DMS79 treated with DMSO at 0.1 percent for 48 hours (cell line): Measurements from ENCODE around the gene TP53TG3D.
"Not testable (repeated sequence)": the region's sequence is repeated elsewhere in the genome, so short reads cannot be mapped to it uniquely, and the experiment has no call there.

Experiments used
- DNase-seq: peaks from one replicate; lab custom pipeline; 2025; lab: John Stamatoyannopoulos, UW

The TP53TG3D gene, protein sequence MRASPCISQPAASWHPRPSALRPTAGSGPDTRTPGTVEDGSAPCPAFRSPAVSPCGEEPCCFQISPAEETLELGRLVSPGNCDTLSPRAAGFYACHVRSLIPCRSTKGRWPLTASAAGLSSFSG

DNA sequence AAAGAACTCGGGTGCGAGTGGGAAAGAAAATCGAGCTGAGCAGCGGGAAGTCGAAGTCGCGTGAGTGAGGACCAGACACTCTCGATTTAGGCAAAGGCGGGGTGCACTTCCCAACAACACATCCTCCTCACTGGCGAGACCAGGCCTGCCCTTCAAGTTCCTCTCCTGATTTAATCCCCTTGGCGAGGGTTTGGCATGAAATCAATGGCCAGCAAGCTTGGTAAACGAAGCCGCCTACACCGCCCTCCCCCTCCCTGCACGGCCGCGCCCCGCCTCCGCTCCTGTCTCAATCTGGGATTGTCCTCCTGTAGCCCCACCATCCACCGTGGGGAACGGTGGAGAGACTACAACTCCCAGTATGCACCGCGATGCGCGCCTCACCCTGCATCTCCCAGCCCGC, at the start of gene TP53TG3D:
Gene TP53TG3D (plus strand): TSS at position 301 of the 400 bp plus-strand sequence. CDS start 68 bp downstream, at position 369.
- not testable (repeated sequence) for DNase-seq

DNA sequence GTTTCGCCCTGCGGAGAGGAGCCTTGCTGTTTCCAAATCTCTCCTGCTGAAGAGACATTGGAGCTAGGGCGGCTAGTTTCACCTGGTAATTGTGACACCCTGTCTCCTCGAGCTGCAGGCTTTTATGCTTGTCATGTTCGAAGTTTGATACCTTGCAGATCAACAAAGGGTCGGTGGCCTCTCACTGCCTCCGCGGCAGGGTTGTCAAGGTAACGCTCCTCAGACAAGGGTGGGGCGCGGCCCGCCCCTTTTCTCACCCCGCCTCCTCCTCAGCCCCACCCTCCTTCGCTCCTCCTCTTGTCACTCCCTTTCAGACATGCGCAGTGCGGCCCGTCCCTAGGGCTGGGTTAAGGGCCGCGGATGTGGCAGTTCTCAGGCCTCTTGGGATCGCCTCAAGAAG, 421 bp downstream of the TP53TG3D start:
- not testable (repeated sequence) for DNase-seq

DNA sequence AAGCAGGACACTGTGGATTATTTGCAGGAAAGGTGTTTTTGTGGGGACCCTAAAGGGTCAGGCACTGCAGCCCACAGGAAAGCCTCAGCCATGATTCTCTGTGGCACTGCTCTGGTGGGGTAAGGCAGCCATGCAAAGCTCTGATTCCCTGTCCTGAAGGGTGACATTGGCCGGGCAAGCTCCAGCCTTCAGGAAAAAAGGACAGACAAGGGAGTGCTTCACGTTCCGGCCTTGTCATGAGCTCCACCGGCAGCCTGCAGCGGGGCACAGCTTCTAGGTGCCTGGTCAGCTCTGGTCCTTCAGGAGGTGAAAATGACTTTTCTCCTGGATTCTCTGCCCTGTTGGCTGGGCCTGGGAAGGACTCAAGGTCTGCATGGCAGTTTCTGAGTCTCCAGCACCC, 8.4 kb downstream of the TP53TG3D start:
- DNase-seq: not testable (repeated sequence)

DNA sequence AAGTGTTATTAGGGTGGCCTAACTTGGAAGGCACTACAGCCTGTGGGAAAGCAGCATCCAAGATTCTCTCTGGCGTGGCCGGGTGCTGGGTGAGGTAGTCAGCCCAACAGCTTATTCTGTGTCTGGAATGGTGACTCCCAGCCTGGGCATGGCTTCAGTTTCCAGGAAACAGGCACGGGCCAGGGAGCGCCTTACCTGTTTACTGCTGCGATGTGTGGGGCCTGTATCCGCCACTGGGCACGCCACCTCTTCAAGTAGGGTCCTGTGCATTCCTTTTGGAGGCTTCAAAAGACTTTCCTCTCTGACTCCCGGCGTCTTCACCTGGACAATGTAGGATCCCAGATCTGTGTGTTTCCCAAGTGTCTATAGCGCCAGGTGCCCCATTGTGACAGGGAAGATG, 10.5 kb downstream of the TP53TG3D start:
- DNase-seq: not testable (repeated sequence)

DNA sequence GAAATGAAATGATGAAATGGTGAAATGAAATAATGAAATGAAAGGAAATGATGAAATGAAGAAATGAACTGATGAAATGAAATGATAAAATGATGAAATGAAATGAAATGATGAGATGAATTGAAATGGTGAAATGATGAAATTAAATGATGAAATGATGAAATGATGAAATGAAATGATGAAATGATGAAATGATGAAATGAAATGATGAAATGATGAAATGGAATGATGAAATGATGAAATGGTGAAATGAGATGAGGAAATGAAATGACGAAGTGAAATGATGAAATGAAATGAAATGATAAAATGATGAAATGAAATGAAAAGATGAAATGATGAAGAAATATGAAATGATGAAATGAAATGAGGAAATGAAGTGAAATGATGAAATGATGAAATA, 28.8 kb downstream of the TP53TG3D start:
- DNase-seq: not testable (repeated sequence)

DNA sequence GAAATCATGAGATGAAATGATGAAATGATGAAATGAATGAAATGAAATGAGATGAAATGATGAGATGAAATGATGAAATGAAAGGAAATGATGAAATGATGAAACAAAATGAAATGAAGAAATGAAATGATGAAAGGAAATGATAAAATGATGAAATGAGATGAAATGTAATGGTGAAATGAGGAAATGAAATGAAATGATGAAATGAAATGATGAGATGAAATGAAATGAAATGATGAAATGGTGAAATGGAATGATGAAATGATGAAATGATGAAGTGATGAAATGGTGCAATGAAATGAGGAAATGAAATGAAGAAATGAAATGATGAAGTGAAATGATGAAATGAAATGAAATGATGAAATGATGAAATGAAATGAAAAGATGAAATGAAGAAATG, 29.9 kb downstream of the TP53TG3D start:
- not testable (repeated sequence) for DNase-seq

DNA sequence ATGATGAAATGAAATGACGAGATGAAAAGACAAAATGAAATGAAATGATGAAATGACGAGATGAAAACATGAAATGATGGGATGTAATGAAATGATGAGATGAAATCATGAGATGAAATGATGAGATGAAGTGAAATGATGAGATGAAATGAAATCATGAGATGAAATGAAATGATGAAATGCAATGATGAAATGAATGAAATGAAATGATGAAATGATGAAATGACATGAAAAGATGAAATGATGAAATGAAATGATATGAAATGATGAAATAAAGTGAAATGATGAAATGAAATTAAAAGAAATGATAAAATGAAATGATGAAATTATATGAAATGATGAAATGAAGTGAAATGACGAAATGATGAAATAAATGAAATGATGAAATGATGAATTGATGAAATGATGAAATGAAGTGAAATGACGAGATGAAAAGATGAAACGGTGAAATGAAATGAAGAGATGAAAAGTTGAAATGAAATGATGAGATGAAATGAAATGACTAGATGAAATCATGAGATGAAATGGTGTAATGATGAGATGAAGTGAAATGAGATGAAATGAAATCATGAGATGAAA, 30.9 kb downstream of the TP53TG3D start:
- DNase-seq: not testable (repeated sequence)

DNA sequence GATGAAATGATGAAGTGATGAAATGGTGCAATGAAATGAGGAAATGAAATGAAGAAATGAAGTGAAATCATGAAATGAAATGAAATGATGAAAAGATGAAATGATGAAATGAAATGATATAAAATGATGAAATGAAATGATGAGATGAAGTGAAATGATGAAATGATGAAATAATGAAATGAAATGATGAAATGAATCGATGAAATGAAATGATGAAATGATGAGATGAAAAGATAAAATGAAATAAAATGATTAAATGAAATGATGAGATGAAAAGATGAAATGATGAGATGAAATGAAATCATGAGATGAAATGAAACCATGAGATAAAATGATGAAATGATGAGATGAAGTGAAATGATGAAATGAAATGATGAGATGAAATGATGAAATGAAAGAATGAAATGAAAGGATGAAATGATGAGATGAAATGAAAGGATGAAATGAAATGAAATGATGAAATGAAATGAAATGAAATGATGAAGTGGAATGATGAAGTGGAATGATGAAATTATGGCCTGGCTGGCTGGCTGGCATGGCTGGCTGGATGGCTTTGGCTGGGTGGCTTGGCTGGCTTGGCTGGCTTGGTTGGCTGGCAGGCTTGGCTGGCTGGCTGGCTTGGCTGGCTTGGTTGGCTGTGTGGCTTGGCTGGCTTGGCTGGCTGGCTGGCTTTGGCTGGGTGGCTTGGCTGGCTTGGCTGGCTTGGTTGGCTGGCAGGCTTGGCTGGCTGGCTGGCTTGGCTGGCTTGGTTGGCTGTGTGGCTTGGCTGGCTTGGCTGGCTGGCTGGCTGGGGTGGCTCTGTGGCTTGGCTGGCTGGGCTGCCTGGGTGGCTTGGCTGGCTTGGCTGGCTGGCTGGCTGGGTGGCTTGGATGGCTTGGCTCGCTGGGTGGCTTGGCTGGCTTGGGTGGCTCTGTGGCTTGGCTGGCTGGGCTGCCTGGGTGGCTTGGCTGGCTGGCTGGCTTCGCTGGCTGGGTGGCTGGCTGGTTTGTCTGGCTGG, 32.0 kb downstream of the TP53TG3D start:
- not testable (repeated sequence) for DNase-seq

DNA sequence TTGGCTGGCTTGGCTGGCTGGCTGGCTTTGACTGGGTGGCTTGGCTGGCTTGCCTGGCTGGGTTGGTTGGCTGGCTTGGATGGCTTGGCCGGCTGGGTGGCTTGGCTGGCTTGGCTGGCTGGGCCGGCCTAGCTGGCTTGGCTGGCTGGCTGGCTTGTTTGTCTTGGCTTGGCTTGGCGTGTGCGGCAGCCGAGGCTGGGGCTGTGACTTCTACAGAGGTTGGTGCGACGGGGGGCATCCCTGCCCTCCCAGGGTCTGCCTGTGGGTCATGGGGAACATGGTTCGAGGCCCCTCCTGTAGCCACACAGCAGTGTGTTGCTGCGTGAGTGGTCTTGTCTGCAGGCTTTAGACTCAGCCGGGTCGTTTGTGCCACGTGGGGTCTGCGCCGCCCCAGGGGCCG, 33.1 kb downstream of the TP53TG3D start:
- not testable (repeated sequence) for DNase-seq

DNA sequence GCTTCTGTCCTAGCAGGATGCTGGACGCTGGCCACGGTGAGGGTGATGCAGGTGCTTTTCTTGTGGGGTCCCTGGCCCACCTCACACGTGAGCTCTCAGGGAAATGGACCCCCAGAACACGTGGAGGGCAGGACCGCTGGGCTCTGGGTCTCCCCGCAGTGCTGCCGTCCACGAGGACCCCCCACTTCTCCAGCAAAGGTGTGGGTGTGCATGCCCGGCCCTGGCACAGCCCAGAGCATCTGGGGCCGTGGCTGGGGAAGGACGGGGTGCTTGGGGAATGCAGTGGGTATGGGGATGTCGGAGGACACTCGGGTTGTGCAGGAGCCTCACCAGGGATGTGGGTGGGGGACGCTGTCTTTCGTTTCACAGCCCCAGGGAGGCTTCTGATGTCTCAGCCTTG, 34.7 kb downstream of the TP53TG3D start:
- not testable (repeated sequence) for DNase-seq

DNA sequence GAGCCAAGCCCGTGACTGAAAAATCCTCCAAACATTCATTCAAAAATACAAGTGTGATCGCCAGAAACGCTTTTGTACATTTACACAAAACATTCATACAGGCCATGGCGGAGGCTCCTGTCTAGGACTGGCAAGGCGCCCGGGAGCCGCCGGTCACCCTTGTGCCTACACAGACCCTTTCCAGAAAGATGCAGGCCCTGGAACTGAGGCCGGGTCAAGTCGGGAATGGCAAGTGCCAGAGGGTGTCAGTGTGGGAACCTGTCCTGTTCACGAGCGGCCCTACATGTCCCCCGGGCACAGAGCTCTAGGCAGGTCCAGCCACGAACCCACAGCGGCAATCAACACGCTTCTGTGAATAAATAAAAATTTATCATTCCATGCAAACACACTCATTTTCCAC, 36.1 kb downstream of the TP53TG3D start:
- not testable (repeated sequence) for DNase-seq

DNA sequence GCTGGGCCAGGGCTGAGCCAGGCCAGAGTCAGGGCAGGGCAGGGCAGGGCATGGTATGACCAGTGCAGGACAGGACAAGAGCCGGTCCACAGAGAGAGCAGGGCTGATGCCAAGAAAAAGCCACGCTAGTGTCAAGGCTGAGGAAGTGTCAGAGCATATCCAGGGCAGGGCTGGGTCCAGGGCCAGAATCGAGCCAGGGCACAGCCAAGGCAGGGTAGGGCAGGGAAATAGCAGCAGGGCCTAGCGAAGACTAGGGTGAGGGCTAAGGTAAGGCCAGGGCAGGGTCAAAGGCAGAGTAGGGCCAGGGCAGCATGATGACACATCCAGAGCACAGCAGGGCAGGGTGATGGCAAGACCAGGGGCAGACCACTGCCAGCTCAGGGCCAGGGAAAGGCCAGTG, 49.7 kb downstream of the TP53TG3D start:
- DNase-seq: not testable (repeated sequence)
